Activated CD8-positive, alpha-beta T cell treated with anti-CD3 and anti-CD28 coated beads for 36 hours (primary cell): ENCODE measurements around the gene TRUB2. TPM values are rescaled to one million over a fixed set of nuclear protein-coding genes. Genes with fewer than 3 reads are reported as not detected.

Experiments used
- ATAC-seq: fragments of 200-7000 bp; cut with Tn5 transposase; one replicate; pipeline ENCODE4 v1.10.0; 2021; ENCODE audit warnings: mild to moderate bottlenecking, moderate library complexity
- CTCF ChIA-PET: fragments of 350-600 bp; sonication (Branson Sonifier 250); formaldehyde crosslinking; loops from one replicate; lab custom pipeline; 2021; ENCODE audit warnings: antibody characterized with exemption; lab: Charles Lee
- POLR2A ChIA-PET: fragments of 350-600 bp; sonication (Branson Sonifier 250); formaldehyde crosslinking; loops from one replicate; lab custom pipeline; 2021; ENCODE audit warnings: antibody characterized with exemption; lab: Charles Lee
- DNase-seq: peaks from one replicate; pipeline ENCODE4 v3.0.0-alpha.2; 2020
- H3K27ac Mint-ChIP-seq: one replicate; pipeline ENCODE4 v1.8.0; 2021; ENCODE audit warnings: mild to moderate bottlenecking, mixed read lengths
- H3K27me3 Mint-ChIP-seq: one replicate; pipeline ENCODE4 v1.8.0; 2021; ENCODE audit warnings: mixed read lengths
- H3K36me3 Mint-ChIP-seq: one replicate; pipeline ENCODE4 v1.8.0; 2021; ENCODE audit warnings: low read depth, mixed read lengths
- H3K4me1 Mint-ChIP-seq: one replicate; pipeline ENCODE4 v1.8.0; 2021; ENCODE audit warnings: low read depth, mixed read lengths
- H3K4me3 Mint-ChIP-seq: one replicate; pipeline ENCODE4 v1.8.0; 2021; ENCODE audit warnings: mild to moderate bottlenecking, moderate library complexity, mixed read lengths
- H3K9me3 Mint-ChIP-seq: one replicate; pipeline ENCODE4 v1.8.0; 2021; ENCODE audit warnings: mixed read lengths
- intact Hi-C: fragments of 100-400 bp; cut with micrococcal nuclease; formaldehyde crosslinking; loops from one replicate; pipeline ENCODE4 v1.10.0; 2022
- total RNA-seq, 2 experiments: library from RNA; stranded (reverse); gene quantifications; one replicate each; pipeline ENCODE4 v1.2.3, GENCODE V29; 2021
- TF ChIP-seq, protein P1 (sequence below): fragments of 200-600 bp; IDR thresholded peaks from one replicate; pipeline ENCODE4 v1.8.0; 2022; ENCODE audit warnings: antibody characterized with exemption, mild to moderate bottlenecking

The TRUB2 gene
- total RNA-seq, 2 experiments from 2014 or later = 29.7 to 30.1 TPM

DNA sequence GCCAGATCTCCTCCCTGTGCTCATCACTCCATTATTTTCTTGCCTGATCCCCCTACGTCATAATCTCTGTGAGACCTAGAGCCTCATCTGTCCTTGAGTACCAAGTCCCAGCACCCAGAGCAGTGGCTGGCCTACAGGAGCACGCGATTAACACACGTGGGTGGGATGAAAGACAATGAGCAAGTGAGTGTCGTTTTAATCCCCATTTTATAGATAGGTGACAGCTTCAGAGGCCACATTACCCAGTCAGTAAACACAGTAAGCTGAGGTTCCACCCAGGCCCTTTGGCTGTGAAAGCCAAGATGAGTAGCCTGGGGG lies 17.3 kb downstream of the TRUB2 start:
- no peaks in the 10 kb centered on the region for H3K9me3 Mint-ChIP-seq
- DNase-seq (no peak), ATAC-seq (no peak)
- H3K4me1 Mint-ChIP-seq = no peaks in the 10 kb centered on the region
- no peaks in the 10 kb centered on the region for H3K27me3 Mint-ChIP-seq
- H3K36me3 Mint-ChIP-seq = peaks cover 8% of the 10 kb centered on the region
- no peak overlapping the region for H3K4me3 Mint-ChIP-seq
- intact Hi-C loops = no loop called here
- ChIA-PET POLR2A (interaction anchor here (1.0 kb wide), 1 partner anchor 114 kb away, joined by 3 read pairs; no protein-coding TSS in a partner anchor), CTCF (interaction anchor here (1.7 to 3.1 kb wide), 2 partner anchors 8 to 36 kb away, joined by 6 to 14 read pairs; no protein-coding TSS in a partner anchor)
- TF ChIP-seq, protein P1, sequence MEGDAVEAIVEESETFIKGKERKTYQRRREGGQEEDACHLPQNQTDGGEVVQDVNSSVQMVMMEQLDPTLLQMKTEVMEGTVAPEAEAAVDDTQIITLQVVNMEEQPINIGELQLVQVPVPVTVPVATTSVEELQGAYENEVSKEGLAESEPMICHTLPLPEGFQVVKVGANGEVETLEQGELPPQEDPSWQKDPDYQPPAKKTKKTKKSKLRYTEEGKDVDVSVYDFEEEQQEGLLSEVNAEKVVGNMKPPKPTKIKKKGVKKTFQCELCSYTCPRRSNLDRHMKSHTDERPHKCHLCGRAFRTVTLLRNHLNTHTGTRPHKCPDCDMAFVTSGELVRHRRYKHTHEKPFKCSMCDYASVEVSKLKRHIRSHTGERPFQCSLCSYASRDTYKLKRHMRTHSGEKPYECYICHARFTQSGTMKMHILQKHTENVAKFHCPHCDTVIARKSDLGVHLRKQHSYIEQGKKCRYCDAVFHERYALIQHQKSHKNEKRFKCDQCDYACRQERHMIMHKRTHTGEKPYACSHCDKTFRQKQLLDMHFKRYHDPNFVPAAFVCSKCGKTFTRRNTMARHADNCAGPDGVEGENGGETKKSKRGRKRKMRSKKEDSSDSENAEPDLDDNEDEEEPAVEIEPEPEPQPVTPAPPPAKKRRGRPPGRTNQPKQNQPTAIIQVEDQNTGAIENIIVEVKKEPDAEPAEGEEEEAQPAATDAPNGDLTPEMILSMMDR = no peak
- no peak overlapping the region for H3K27ac Mint-ChIP-seq

GRCh38 chr9:128304136-128304970 lies 17.9 kb downstream of the TRUB2 start:
- ATAC-seq (no peak), DNase-seq (no peak)
- Mint-ChIP-seq H3K9me3 (no peaks in the 10 kb centered on the region), H3K27ac (peak overlapping the region; percentile 50), H3K4me1 (no peaks in the 10 kb centered on the region), H3K36me3 (peaks cover 4% of the 10 kb centered on the region), H3K4me3 (no peak overlapping the region), H3K27me3 (no peaks in the 10 kb centered on the region)
- ChIA-PET CTCF (interaction anchor here (1.7 to 3.1 kb wide), 2 partner anchors 8 to 37 kb away, joined by 6 to 14 read pairs; no protein-coding TSS in a partner anchor), POLR2A (interaction anchor here (0.8 to 1.0 kb wide), 2 partner anchors 114 to 380 kb away, joined by 3 read pairs; no protein-coding TSS in a partner anchor)
- intact Hi-C loops = no loop called here
- TF ChIP-seq, protein P1 = no peak

GRCh38 chr9:128298535-128299482 lies 23.4 kb downstream of the TRUB2 start:
- intact Hi-C loops = no loop called here
- Mint-ChIP-seq H3K4me3 (no peak overlapping the region), H3K4me1 (peaks cover 4% of the 10 kb centered on the region), H3K27me3 (no peaks in the 10 kb centered on the region), H3K9me3 (no peaks in the 10 kb centered on the region), H3K27ac (no peak overlapping the region), H3K36me3 (no peaks in the 10 kb centered on the region)
- TF ChIP-seq, protein P1 = no peak
- ATAC-seq (no peak), DNase-seq (no peak)
- ChIA-PET CTCF (interaction anchor here (0.7 to 1.9 kb wide), 4 partner anchors 12 to 63 kb away, joined by 3 to 7 read pairs (median 4); no protein-coding TSS in a partner anchor), POLR2A (no interaction called here)

GRCh38 chr9:128297221-128297773 lies 24.9 kb downstream of the TRUB2 start:
- ChIA-PET POLR2A (no interaction called here), CTCF (interaction anchor here (1.4 to 3.5 kb wide), 8 partner anchors 8 to 122 kb away, joined by 3 to 21 read pairs (median 10); no protein-coding TSS in a partner anchor)
- H3K27me3 Mint-ChIP-seq = no peaks in the 10 kb centered on the region
- TF ChIP-seq, protein P1 = no peak
- DNase-seq = no peak
- H3K36me3 Mint-ChIP-seq = no peaks in the 10 kb centered on the region
- no peaks in the 10 kb centered on the region for H3K9me3 Mint-ChIP-seq
- H3K4me3 Mint-ChIP-seq = no peak overlapping the region
- H3K27ac Mint-ChIP-seq = no peak overlapping the region
- intact Hi-C loops = no loop called here
- H3K4me1 Mint-ChIP-seq = peaks cover 4% of the 10 kb centered on the region
- no peak for ATAC-seq
